ENCODE data around the gene SPDEF. TPM values are rescaled to one million over a fixed set of nuclear protein-coding genes. Genes with fewer than 3 reads are reported as not detected.

Gene SPDEF
- total RNA-seq, 4 donors from 2014 or later, result 4.4 TPM; not detected in 3

- Histone ChIP-seq H3K27ac (no peak overlapping the region), H3K9me3 (no peaks in the 10 kb centered on the region), H3K4me1 (peaks cover 0 to 20% (median 0%) of the 10 kb centered on the region in 3 donors), H3K36me3 (peaks cover 0 to 50% of the 10 kb centered on the region in 2 donors), H3K4me3 (no peak overlapping the region), H3K27me3 (no peaks in the 10 kb centered on the region)
- TF ChIP-seq CTCF (IDR thresholded peaks at IDR 0.05) (no peak), POLR2AphosphoS5 (IDR thresholded peaks at IDR 0.05) (no peak), POLR2A (IDR thresholded peaks at IDR 0.05) (no peak), EP300 (IDR thresholded peaks at IDR 0.05) (no peak)
- ATAC-seq, result peak; percentile 11
- 58 to 81% methylated on average over 2 of the region's 2 CpGs for WGBS, 2 donors (ENCODE audit: low coverage in 1 of 2)
These were observed 29.0 kb upstream of the SPDEF start for GRCh38 chr6:34585108-34585507.

- no peak for ATAC-seq
- TF ChIP-seq CTCF (IDR thresholded peaks at IDR 0.05) (no peak), POLR2AphosphoS5 (IDR thresholded peaks at IDR 0.05) (no peak), POLR2A (IDR thresholded peaks at IDR 0.05) (no peak), EP300 (IDR thresholded peaks at IDR 0.05) (no peak)
- Histone ChIP-seq H3K27ac (no peak overlapping the region), H3K9me3 (no peaks in the 10 kb centered on the region), H3K27me3 (no peaks in the 10 kb centered on the region), H3K4me3 (no peak overlapping the region), H3K4me1 (peaks cover 0 to 20% (median 0%) of the 10 kb centered on the region in 3 donors), H3K36me3 (peaks cover 0 to 48% of the 10 kb centered on the region in 2 donors)
- WGBS, 2 donors (ENCODE audit: low coverage in 1 of 2), result 92 to 100% methylated on average over 1 to 9 of the region's 9 CpGs
These were observed 28.6 kb upstream of the SPDEF start for GRCh38 chr6:34584694-34585093.

DNA sequence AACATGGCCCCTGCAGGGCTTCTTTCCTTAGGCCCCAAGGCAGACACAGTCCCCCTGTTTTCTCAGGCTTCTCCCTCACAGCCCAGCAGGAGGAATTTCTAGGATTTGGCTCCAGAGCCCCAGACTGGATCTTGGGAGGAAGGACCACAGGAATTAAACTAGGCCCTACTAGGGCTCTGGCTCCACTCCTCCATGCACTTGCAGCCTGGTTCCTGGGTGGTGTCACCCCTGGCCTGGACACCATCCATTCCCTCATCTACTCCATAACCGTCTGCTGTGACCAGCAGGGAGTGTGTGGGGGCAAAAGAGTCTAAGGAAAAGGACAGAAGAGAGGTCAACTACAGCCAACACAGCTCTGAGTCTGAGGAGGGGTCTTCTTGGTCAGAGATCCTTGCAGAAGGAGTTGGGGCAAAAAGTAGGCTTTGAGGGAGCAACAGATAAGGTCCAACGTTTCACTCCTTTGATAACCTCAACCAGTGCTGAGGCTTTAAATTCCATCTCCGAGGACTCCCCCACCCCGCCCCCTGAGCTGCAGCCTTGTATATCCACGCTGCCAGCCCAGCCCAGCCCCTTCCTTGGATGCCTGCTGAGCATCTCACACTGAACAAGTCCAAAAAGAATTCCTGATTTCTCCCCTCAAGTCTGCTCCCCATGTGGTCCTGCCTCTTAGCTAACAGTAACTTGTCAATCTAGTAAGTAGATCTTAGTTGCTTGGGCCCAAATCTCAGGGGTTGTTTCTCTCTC lies 27.9 kb upstream of the SPDEF start:
- H3K4me3 ChIP-seq, result no peak overlapping the region
- no peaks in the 10 kb centered on the region for H3K27me3 ChIP-seq
- H3K4me1 ChIP-seq, result peaks cover 0 to 20% (median 0%) of the 10 kb centered on the region in 3 donors
- ATAC-seq, result no peak
- no peaks in the 10 kb centered on the region for H3K9me3 ChIP-seq
- TF ChIP-seq POLR2A (IDR thresholded peaks at IDR 0.05), result no peak
- TF ChIP-seq POLR2AphosphoS5 (IDR thresholded peaks at IDR 0.05), result no peak
- TF ChIP-seq EP300 (IDR thresholded peaks at IDR 0.05), result no peak
- no peak for TF ChIP-seq CTCF (IDR thresholded peaks at IDR 0.05)
- 50% methylated on average over 1 of the region's 5 CpGs for WGBS, 2 donors (ENCODE audit: low coverage in 1 of 2)
- H3K36me3 ChIP-seq, result peaks cover 0 to 41% of the 10 kb centered on the region in 2 donors
- no peak overlapping the region for H3K27ac ChIP-seq

GRCh38 chr6:34583461-34583860 lies 27.3 kb upstream of the SPDEF start:
- Histone ChIP-seq H3K36me3 (peaks cover 0 to 35% of the 10 kb centered on the region in 2 donors), H3K4me3 (no peak overlapping the region), H3K9me3 (no peaks in the 10 kb centered on the region), H3K27me3 (no peaks in the 10 kb centered on the region), H3K27ac (no peak overlapping the region), H3K4me1 (peaks cover 0 to 20% (median 0%) of the 10 kb centered on the region in 3 donors)
- no peak for ATAC-seq
- TF ChIP-seq EP300 (IDR thresholded peaks at IDR 0.05), result no peak
- TF ChIP-seq POLR2A (IDR thresholded peaks at IDR 0.05), result no peak
- TF ChIP-seq POLR2AphosphoS5 (IDR thresholded peaks at IDR 0.05), result no peak
- TF ChIP-seq CTCF (IDR thresholded peaks at IDR 0.05), result no peak
- no CpG with 5 or more reads among the region's 6 CpGs for WGBS, 2 donors (ENCODE audit: low coverage in 1 of 2)

- Histone ChIP-seq H3K27me3 (no peaks in the 10 kb centered on the region), H3K27ac (no peak overlapping the region), H3K4me1 (peaks cover 0 to 20% (median 0%) of the 10 kb centered on the region in 3 donors), H3K4me3 (no peak overlapping the region), H3K36me3 (peaks cover 0 to 17% of the 10 kb centered on the region in 2 donors), H3K9me3 (no peaks in the 10 kb centered on the region)
- 74% methylated on average over 4 of the region's 4 CpGs; no CpG with 5 or more reads in 1 of the 2 donors for WGBS, 2 donors (ENCODE audit: low coverage in 1 of 2)
- TF ChIP-seq CTCF (IDR thresholded peaks at IDR 0.05) (no peak), POLR2AphosphoS5 (IDR thresholded peaks at IDR 0.05) (no peak), EP300 (IDR thresholded peaks at IDR 0.05) (no peak), POLR2A (IDR thresholded peaks at IDR 0.05) (no peak)
- ATAC-seq, result no peak
These were observed 25.4 kb upstream of the SPDEF start for GRCh38 chr6:34581561-34581920.
